ENCODE data around the gene MED27.

Gene MED27

GRCh38 chr9:131876486-131876885, 203.2 kb downstream of the MED27 start:
- DNase-seq (ENCODE audit: low spot score) = no peak

GRCh38 chr9:131875828-131876485, 203.7 kb downstream of the MED27 start:
- DNase-seq (ENCODE audit: low spot score) = no peak

DNA sequence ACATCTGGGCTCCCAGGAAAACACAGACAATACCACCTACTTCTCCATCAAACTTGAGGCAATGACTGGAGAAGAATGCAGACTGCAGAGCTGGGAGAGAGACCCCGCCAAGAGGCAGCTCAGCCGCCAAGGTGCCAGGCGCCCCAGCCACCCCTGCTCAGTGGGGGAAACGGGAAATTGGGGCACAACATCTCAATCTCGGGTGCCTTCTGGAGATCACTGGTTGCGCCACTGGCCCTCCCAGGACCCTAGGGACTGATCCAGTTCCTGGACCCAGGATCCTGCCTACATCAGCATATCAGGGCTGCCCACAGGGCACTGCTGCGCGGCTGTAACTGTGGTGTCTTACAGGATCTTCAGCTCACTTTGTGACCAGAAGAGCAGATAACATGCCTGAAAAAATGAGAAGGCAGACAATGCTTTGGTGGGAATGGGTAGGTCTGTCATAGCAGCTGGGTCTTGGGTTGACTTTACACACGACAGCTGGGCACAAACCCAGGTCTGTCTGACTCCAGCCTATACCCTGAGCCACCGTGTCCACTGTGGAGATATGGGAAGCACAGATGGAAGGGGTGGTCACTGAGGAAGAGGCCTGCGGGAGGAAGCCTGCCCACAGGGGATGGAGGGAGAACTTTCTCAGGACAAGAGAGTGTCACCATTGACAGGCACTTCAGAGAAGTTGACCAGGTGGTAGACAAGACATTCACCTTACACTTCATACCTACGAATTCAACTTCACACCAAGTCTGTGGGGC, 204.6 kb downstream of the MED27 start:
- DNase-seq (ENCODE audit: low spot score) = no peak

- DNase-seq (ENCODE audit: low spot score) = no peak
Observed at GRCh38 chr9:131874447-131874846, 205.2 kb downstream of the MED27 start.

DNA sequence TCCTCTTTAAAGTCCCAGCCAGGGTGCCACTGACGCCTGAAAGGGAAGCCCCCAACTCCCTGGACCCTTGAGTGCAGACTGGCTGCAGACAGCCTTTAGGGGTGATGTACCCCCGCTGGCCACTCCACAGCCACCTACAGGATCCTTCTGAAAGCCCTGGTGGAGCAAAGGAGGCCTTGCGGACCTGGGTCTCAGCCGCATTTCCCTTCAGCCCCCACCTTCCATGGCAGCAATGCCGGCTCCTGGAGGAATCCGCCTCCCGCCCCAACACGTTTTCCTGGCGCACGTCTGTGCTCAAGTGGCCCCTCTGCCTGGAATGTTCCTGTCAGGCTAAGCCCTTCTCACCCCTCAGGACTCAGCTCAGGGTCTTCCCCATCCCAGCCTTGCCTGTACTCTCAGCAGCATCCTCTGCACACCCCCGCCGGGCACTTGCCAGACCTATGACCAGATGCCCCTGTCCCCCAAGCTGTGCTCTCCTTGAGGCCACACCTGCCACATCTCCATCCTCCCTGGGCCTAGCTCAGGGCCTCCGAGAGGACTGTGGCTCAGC, 205.7 kb downstream of the MED27 start:
- no peak for DNase-seq (ENCODE audit: low spot score)

- DNase-seq (ENCODE audit: low spot score) = no peak
Observed at GRCh38 chr9:131873335-131873734, 206.3 kb downstream of the MED27 start.

- no peak for DNase-seq (ENCODE audit: low spot score)
Observed at GRCh38 chr9:131872702-131873101, 207.0 kb downstream of the MED27 start.

GRCh38 chr9:131872006-131872405, 207.7 kb downstream of the MED27 start:
- DNase-seq (ENCODE audit: low spot score) = no peak

DNA sequence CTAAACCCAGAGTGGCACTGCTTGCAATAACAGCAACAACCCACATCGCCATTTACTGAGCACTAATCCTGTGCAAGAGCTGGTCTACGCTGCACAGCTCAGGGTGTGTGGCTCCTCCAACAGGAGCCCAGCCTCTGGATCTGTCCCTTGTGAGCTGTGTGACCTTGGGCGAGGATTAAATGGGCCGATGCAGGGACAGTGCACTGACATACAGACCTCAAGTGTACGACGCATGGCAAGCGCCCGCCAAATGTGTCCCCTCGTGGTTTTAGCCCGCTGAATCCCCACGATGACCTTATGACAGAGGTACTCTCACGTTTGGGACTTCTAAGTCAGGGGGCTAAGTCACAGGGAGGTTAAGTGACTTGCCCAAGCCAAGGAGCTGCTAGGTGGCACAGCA, 209.5 kb downstream of the MED27 start:
- DNase-seq (ENCODE audit: low spot score) = no peak

DNA sequence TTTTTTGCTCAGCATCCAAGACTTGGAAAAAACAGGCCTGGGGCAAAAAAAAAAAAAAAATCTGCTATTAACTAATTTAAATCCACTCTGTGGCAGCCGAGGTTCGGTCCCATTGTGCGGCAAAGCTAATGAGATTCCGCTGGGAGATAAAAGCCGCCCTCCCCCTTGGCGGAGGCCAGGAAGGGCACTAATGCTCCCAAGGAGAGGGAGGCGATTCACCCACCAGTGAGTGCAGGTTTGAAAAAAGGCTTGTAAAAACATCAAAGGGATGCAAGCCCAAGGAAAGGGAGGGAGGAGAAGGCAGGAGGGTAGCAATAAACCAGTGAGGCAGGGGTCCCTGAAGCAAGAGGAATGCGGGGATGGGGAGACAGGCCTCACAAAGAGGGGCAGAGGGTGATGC, 210.3 kb downstream of the MED27 start:
- DNase-seq (ENCODE audit: low spot score) = no peak

DNA sequence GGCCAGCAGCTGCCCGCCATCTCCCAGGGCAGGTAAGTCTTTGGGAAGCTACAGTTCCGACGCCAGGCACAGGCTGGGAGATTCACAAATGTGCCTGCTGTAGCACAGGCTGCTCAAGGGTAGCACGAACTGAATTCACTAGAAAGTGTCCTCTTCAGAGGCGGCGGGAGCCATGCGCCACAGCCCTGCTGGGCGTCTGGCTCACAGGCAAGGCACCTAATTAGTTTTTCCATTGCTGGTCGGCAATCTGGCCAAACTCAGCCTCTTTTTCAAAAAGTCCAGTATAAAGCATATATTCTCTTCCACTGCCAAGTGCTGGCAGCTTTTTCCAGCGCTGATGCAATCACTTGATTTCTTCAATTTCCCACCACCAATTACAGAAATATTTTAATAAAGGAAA, 210.9 kb downstream of the MED27 start:
- no peak for DNase-seq (ENCODE audit: low spot score)

- DNase-seq (ENCODE audit: low spot score) = no peak
Observed at GRCh38 chr9:131867611-131868192, 212.0 kb downstream of the MED27 start.

DNA sequence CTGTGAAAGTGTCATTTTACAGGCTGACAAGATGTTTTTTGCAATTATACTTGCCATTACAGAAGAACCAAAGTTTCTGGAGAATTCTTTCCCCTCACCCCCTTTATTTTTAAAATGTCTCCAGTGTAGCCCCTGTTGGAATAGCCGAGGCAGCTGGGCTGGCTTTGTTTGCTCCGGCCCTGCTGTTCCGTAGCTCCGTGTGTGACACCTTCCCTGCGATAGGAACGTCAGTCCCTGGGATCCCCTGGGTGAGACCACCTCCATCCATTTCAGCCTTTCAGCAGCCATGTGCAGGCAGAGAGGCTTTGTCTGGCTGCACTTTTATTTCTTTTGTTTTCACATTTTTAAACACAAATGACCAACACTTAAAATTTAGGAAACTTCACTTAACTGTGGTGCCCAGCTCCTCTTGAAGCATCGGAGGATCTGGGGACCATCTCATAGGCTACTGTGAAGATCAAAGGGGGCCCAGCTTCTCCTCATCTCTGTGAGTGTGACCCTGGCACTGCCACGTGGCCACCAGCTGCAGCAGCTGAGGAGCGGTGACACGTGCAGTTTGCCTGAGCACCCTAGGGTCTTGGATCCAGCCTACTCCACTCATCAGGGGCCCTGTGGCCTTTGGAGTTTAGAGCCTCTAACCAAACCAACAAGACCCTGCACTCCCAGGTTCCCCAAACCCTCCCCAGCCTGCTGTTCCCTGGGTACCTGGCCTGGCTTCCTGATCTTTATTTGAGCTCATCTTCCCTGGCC, 214.0 kb downstream of the MED27 start:
- no peak for DNase-seq (ENCODE audit: low spot score)

- DNase-seq (ENCODE audit: low spot score) = no peak
Observed at GRCh38 chr9:131864531-131864930, 215.1 kb downstream of the MED27 start.

DNA sequence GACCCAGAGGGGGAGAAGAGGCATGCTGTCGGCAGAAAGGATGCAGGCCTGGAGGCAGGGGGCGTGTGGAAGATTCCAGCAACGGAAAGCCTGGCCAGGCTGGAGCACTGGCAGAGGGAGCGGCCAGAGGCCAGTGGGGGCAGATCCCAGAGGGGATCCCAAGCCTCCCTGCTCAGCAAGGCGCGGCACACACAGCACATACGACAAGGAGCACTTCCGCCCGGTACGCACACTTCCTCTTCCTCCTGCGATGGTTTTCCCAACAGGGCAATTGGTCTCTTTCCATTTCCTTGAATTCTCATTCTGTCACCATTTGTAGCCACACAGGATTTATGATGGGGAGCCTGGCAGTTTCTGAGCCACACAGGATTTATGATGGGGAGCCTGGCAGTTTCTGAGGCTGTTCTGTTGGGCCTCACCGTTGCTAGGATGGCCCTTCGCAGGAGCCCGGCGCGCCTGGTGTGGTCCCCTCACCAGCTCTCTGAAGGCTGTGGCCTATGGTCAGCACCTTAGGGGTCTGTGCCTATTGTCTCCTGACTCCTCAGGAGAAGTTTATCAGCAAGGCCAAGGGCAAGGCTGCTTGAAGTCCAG, 216.3 kb downstream of the MED27 start:
- no peak for DNase-seq (ENCODE audit: low spot score)

- no peak for DNase-seq (ENCODE audit: low spot score)
Observed at GRCh38 chr9:131862261-131862660, 217.4 kb downstream of the MED27 start.

GRCh38 chr9:131860430-131860829, 219.2 kb downstream of the MED27 start:
- DNase-seq (ENCODE audit: low spot score) = no peak

DNA sequence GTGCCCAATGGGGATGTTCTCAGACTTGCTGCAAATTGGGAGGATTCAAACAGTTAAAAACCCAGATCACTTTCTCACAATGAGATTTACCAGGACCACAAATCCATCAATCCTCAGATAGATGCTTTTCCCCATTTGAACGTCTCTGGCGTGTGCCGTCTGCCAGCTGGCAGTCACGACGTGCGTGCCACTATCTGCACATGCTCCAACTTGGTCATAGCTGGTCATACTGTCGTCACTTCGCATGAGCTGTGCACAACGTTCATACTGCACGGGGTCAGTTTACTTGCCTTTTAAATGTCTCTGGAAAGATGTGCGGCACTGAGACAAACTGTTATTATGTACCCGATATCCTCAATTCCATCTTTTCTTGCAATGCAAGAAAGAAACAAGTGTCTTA, 221.5 kb downstream of the MED27 start:
- no peak for DNase-seq (ENCODE audit: low spot score)

- no peak for DNase-seq (ENCODE audit: low spot score)
Observed at GRCh38 chr9:131856105-131856504, 223.6 kb downstream of the MED27 start.

DNA sequence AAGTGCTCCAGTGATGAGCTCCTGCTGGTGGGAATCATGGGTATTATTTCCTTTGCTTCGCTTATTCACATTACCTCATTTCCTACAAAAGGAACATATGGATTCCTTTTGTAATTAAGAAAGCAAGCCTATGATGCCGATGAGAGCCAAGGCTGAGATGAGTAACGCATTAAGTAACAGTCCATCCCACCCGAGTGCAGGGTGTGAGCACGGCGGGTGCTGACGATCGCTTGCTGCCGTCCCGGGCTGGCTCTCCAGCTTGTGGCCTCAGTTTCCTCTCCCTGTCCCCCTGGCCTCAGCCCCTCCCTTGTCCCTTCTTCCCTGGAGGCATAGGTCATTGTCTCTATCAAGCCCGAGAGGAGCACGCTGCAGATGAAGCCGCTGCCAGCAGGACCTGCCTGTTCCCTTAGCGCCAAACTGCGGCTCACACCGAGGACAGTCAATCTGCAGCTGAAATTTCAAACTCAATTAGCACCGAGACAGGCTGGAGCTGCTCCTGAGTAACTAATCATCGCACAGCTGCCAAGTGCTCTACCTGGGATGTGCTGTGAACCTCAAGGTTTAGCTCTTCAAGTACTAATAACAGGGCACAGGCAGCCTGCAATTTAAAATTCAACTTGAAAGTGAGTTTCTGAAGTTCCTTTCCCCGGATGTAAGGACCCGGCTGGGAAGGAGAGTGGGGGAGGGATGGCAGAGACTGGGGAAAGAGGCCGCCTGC, 224.6 kb downstream of the MED27 start:
- no peak for DNase-seq (ENCODE audit: low spot score)

GRCh38 chr9:131854334-131854733, 225.3 kb downstream of the MED27 start:
- no peak for DNase-seq (ENCODE audit: low spot score)

All from HuH-7 (cell line).